Measurements from ENCODE around the gene PDZD7.

PDZD7 gene

DNA sequence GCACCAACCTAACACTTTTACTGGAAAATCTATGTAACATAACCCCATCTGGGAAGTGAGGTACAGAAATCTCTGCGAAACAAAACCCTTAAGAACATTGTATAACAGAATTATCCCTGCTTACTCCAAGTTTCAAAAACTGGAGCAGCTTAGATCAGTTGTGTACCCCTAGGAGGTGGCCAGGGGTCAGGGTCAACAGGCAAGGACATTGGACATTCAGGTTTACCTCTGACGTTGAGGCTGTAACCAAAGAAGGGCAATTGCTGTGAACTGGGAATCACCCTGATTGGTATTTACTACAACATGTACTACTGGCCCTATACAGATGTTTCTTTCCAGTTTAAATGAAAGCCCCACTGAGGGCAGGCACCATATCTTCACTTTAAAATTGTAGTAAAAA, 13.2 kb upstream of the PDZD7 start:
- TF ChIP-seq, protein P1, sequence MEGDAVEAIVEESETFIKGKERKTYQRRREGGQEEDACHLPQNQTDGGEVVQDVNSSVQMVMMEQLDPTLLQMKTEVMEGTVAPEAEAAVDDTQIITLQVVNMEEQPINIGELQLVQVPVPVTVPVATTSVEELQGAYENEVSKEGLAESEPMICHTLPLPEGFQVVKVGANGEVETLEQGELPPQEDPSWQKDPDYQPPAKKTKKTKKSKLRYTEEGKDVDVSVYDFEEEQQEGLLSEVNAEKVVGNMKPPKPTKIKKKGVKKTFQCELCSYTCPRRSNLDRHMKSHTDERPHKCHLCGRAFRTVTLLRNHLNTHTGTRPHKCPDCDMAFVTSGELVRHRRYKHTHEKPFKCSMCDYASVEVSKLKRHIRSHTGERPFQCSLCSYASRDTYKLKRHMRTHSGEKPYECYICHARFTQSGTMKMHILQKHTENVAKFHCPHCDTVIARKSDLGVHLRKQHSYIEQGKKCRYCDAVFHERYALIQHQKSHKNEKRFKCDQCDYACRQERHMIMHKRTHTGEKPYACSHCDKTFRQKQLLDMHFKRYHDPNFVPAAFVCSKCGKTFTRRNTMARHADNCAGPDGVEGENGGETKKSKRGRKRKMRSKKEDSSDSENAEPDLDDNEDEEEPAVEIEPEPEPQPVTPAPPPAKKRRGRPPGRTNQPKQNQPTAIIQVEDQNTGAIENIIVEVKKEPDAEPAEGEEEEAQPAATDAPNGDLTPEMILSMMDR (conservative IDR thresholded peaks at IDR 0.05; ENCODE audit: low read depth, low read length), result no peak
- no peak overlapping the region for H3K4me3 ChIP-seq (ENCODE audit: low read length)
- no peak for DNase-seq (ENCODE audit: low read depth)

DNA sequence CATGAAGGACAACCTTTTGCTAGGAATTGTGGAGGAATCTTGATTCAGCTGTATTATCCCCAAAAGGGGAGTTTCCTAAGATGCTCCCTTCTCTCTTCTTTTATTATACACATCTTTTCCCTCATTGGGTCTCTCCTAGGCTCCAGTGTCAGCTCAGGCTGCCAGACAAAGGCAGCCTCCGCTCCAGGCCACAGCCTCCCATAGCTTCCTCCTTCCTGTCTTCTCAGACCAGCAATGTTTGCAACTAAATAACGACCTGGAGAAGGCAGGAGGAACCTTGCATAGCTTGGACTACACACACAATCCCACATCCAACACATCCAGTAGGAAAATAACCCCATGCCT, 12.4 kb upstream of the PDZD7 start:
- DNase-seq (ENCODE audit: low read depth), result no peak
- H3K4me3 ChIP-seq (ENCODE audit: low read length), result peak overlapping the region; percentile 67
- TF ChIP-seq, protein P1 (conservative IDR thresholded peaks at IDR 0.05; ENCODE audit: low read depth, low read length), result no peak

DNA sequence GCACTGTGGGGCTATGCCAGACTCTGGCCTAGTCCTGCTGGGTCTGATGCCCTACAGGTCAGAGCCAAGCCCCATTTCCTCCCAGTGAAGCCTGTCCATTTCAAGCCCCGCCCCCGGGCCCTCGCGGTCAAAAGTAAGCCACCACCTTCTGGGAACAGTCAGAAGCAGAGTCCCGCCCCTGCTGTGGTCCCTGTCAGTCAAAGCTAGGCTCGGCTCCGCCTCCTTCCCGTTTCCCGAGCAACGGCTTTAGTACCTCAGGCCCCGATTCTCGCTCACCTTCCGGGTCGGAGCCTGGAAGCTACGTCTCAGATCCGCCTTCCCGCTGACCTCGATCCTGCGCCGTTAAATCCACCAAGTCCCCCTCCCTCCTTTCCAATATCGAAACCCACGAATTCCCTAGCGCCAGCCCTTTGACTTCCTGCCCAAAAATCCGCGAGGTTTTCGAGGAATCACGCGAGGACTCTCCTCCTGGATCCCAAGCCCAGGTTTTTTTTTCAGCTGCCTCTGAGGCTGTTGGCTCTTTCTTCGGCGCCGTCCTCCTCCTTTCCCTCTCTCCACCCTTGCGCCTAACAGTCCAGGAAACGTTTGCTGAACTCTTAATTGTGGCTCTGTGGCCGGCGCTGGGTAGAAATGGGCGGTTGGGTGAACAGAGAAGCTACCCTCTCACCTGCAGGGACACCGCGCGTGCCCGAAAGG, 11.9 kb upstream of the PDZD7 start:
- TF ChIP-seq, protein P1 (conservative IDR thresholded peaks at IDR 0.05; ENCODE audit: low read depth, low read length), result no peak
- DNase-seq (ENCODE audit: low read depth), result peak; percentile 87
- peak overlapping the region; percentile 67 for H3K4me3 ChIP-seq (ENCODE audit: low read length)

DNA sequence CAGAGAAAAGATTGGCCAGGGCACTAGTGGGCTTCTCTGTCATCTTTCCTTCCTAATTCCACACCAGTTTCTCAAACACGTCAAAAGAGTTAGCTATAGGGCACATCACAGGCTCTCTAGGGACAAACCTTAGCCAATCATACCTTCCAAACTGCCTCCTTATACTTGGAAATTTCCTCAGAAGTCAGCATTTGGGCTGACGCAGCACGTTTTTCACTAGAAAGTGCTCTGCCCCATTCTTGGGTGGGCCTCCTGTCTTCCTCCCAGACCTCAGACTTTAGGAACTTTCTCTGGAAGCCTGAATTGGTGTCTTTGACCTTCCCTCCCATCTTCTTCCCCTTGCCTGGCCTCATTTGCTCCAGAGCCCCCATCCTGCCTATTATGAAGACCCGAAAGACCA, 11.2 kb upstream of the PDZD7 start:
- H3K4me3 ChIP-seq (ENCODE audit: low read length), result peak overlapping the region; percentile 67
- TF ChIP-seq, protein P1 (conservative IDR thresholded peaks at IDR 0.05; ENCODE audit: low read depth, low read length), result no peak

DNA sequence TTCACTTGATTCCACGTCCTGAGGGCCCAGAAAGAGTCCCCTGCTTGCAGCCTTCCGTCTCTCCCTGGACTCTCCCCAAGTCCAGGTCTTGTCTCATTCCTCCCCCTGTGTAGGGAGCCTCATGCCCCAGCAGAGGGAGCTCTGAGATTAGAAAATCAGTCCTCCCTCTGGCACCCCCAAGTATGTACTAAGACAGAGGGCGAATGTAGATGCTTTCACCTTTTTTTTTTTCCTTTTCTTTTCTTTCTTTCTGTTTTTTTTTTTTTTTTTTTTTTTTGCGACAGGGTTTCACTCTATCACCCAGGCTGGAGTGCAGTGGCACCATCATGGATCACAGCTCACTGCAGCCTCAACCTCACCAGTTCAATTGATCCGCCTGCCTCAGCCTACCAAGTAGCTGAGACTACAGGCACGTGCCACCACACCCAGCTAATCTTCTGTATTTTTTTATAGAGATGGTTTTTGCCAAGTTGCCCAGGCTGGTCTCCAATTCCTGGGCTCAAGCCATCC, 10.4 kb upstream of the PDZD7 start:
- no peak overlapping the region for H3K4me3 ChIP-seq (ENCODE audit: low read length)
- no peak for DNase-seq (ENCODE audit: low read depth)
- TF ChIP-seq, protein P1 (conservative IDR thresholded peaks at IDR 0.05; ENCODE audit: low read depth, low read length), result peak; percentile 86

More for the DNA sequence above, 11.2 kb upstream of the PDZD7 start:
- no peak for DNase-seq (ENCODE audit: low read depth)

DNA sequence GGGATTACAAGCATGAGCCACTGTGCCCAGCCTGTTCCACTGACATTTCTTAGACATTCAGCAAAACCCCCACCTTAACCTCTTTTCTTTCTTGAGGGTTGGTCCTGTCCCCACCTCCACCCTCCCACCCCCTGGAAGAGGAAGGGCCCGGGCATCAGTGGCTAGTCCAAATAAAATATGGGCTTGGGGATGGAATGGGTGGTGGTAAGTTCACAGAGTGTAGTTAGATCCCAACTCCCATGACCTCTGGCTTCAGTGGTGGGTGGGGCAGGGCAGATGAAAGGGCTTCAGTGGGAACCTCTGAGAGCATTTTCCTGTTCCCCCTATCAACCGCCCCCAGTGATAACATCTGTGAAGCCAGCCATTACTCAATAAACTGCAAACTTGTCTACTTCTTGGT, 9.9 kb upstream of the PDZD7 start:
- TF ChIP-seq, protein P1 (conservative IDR thresholded peaks at IDR 0.05; ENCODE audit: low read depth, low read length), result no peak
- no peak overlapping the region for H3K4me3 ChIP-seq (ENCODE audit: low read length)
- DNase-seq (ENCODE audit: low read depth), result no peak

DNA sequence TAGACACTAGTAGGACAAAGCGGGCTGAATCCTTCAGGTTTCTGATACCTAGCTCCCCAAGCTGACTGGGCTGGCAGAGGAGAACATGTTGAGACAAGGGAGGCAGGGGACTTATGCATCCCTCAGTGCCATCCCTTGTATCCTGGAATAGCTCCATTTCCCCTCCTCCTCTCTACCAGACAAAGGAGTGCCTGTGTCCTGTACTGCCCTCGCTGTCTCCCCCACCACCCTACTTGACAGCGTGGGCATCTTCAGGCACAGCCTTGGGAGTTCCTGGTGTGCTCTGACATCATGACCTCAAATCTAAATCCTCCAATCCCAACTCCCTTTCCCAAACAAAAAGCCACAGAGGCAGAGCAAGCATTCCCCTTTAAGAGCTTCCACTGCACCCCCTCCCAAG, 9.1 kb upstream of the PDZD7 start:
- no peak overlapping the region for H3K4me3 ChIP-seq (ENCODE audit: low read length)
- TF ChIP-seq, protein P1 (conservative IDR thresholded peaks at IDR 0.05; ENCODE audit: low read depth, low read length), result no peak
- no peak for DNase-seq (ENCODE audit: low read depth)
